GM12878 (cell line): Measurements from ENCODE around the gene CIRBP. TPM values are rescaled to one million over a fixed set of nuclear protein-coding genes. Genes with fewer than 3 reads are reported as not detected.

Experiments
- BCL11A ChIP-seq: IDR thresholded peaks from 2 replicates; pipeline ENCODE4 v1.6.1; 2011; ENCODE audit warnings: low read depth, low read length
- CBX5 ChIP-seq: sonication (generic); IDR thresholded peaks from 2 replicates; pipeline ENCODE4 v1.6.1; 2016; ENCODE audit warnings: low read depth, moderate library complexity, mild to moderate bottlenecking, inconsistent platforms
- CREM ChIP-seq: IDR thresholded peaks from 2 replicates; pipeline ENCODE4 v1.6.1; 2014; ENCODE audit warnings: antibody characterized with exemption, low read depth
- EED ChIP-seq: sonication (generic); IDR thresholded peaks from 2 replicates; pipeline ENCODE4 v1.6.1; 2016; ENCODE audit warnings: antibody characterized with exemption, low read depth
- KAT2A ChIP-seq: conservative IDR thresholded peaks from 2 replicates; pipeline ENCODE4 v1.6.1; 2011; ENCODE audit warnings: low read depth, low read length; ENCODE audit not compliant: control insufficient read depth
- MTA3 ChIP-seq: IDR thresholded peaks from 2 replicates; pipeline ENCODE4 v1.6.1; 2012; ENCODE audit warnings: low read length, inconsistent platforms, borderline replicate concordance
- NBN ChIP-seq: fragments of 450-650 bp; IDR thresholded peaks from 2 replicates; pipeline ENCODE4 v1.6.1; 2016
- NFXL1 ChIP-seq: fragments of 450-650 bp; IDR thresholded peaks from 2 replicates; pipeline ENCODE4 v1.6.1; 2017; ENCODE audit warnings: antibody characterized with exemption, mild to moderate bottlenecking, borderline replicate concordance
- POU2F2 ChIP-seq: IDR thresholded peaks from 3 replicates; pipeline ENCODE4 v1.6.1; 2011; ENCODE audit warnings: low read depth, mild to moderate bottlenecking, low read length, borderline replicate concordance
- RFX5 ChIP-seq: IDR thresholded peaks from 2 replicates; pipeline ENCODE4 v1.6.1; 2011; ENCODE audit warnings: low read depth, low read length, improper control_type of control experiment
- SPI1 ChIP-seq: IDR thresholded peaks from 2 replicates; pipeline ENCODE4 v1.6.1; 2011; ENCODE audit warnings: low read depth, mild to moderate bottlenecking, low read length, moderate library complexity, borderline replicate concordance; ENCODE audit not compliant: insufficient read depth
- TBL1XR1 ChIP-seq: IDR thresholded peaks from 2 replicates; pipeline ENCODE4 v1.6.1; 2012; ENCODE audit warnings: low read depth, low read length, improper control_type of control experiment
- polyA plus RNA-seq, 11 experiments: library from polyadenylated mRNA; depleted of rRNA in 4 of 11; unstranded in 6 of 11; stranded (reverse) in 5 of 11; fragments of >200 nt; fragmentation: Nextera tagmentation in 4 of 11; fragmentation: Illumina TruSeq in 1 of 11; extraction: Ambion mirVana in 4 of 11; extraction: Trizol in 1 of 11; gene quantifications; 1 replicate in 1 of 11; 2 replicates in 10 of 11; pipeline versions ENCODE4 v1.2.1 to v1.2.3, GENCODE V29; 2011 to 2016; ENCODE audit warnings: inconsistent platforms in 2 of 11, missing spikeins in 2 of 11, low read depth in 1 of 11
- total RNA-seq, 4 experiments: library from RNA; depleted of rRNA in 3 of 4; stranded (reverse); fragments of >200 nt in 3 of 4; fragmentation: Illumina TruSeq in 1 of 4; extraction: Trizol in 1 of 4; gene quantifications; 2 replicates each; pipeline versions ENCODE4 v1.2.1 to v1.2.3, GENCODE V29; 2013 to 2021
- TF ChIP-seq, protein P1 (sequence below): fragments of 150-350 bp; IDR thresholded peaks from 2 replicates; pipeline ENCODE4 v1.6.1; 2014; ENCODE audit warnings: mild to moderate bottlenecking, low read depth, low read length
- TF ChIP-seq, protein P2 (sequence below): IDR thresholded peaks from 2 replicates; pipeline ENCODE4 v1.6.1; 2011; ENCODE audit warnings: borderline replicate concordance, low read depth, mild to moderate bottlenecking, moderate library complexity, low read length; ENCODE audit not compliant: insufficient read depth, poor library complexity, severe bottlenecking
- TF ChIP-seq, protein P3 (sequence below): fragments of 450-650 bp; IDR thresholded peaks from 2 replicates; pipeline ENCODE4 v1.6.1; 2016; ENCODE audit warnings: mild to moderate bottlenecking
- TF ChIP-seq, protein P4 (sequence below): fragments of 450-650 bp; IDR thresholded peaks from 2 replicates; pipeline ENCODE4 v1.6.1; 2017; ENCODE audit warnings: mild to moderate bottlenecking

The CIRBP gene
- total and polyA plus RNA-seq, 10 of the 15 experiments (the other 5 are each of a cell fraction or from before 2014, with no cell fraction given) = 27.6 to 335 (median 229) TPM

DNA sequence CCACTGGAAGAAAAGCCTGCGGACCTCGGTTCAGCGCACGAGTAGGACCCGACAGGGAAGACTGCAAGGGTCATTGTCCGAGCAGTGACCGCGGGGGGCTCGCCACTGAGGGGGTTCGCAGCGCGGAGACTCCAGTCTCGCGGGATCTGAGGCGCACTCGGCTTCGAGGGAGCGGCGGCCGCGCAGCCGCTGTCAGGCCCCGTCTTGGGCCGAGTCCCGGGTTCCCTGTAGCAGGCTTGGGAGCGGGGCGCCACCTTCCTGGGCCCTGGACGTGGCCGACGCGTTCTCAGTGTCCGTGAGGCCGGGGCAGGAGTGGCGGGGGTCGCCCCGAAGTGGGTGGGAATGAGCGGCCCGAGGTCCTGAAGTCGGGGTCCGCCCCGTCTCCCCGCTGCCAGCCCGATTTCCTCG lies 5.7 kb downstream of the CIRBP start (continued):
- TF ChIP-seq, protein P1, sequence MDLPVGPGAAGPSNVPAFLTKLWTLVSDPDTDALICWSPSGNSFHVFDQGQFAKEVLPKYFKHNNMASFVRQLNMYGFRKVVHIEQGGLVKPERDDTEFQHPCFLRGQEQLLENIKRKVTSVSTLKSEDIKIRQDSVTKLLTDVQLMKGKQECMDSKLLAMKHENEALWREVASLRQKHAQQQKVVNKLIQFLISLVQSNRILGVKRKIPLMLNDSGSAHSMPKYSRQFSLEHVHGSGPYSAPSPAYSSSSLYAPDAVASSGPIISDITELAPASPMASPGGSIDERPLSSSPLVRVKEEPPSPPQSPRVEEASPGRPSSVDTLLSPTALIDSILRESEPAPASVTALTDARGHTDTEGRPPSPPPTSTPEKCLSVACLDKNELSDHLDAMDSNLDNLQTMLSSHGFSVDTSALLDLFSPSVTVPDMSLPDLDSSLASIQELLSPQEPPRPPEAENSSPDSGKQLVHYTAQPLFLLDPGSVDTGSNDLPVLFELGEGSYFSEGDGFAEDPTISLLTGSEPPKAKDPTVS = no peak
- TF ChIP-seq MTA3 (no peak), NBN (no peak), POU2F2 (0 out of 3 replicates have a peak, but pooled peaks have one; percentile 6), CREM (no peak), TBL1XR1 (no peak), BCL11A (no peak), NFXL1 (no peak), CBX5 (no peak), KAT2A (no peak), RFX5 (no peak), SPI1 (no peak), EED (no peak)
- TF ChIP-seq, protein P2, sequence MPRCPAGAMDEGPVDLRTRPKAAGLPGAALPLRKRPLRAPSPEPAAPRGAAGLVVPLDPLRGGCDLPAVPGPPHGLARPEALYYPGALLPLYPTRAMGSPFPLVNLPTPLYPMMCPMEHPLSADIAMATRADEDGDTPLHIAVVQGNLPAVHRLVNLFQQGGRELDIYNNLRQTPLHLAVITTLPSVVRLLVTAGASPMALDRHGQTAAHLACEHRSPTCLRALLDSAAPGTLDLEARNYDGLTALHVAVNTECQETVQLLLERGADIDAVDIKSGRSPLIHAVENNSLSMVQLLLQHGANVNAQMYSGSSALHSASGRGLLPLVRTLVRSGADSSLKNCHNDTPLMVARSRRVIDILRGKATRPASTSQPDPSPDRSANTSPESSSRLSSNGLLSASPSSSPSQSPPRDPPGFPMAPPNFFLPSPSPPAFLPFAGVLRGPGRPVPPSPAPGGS = no peak
- TF ChIP-seq, protein P3, sequence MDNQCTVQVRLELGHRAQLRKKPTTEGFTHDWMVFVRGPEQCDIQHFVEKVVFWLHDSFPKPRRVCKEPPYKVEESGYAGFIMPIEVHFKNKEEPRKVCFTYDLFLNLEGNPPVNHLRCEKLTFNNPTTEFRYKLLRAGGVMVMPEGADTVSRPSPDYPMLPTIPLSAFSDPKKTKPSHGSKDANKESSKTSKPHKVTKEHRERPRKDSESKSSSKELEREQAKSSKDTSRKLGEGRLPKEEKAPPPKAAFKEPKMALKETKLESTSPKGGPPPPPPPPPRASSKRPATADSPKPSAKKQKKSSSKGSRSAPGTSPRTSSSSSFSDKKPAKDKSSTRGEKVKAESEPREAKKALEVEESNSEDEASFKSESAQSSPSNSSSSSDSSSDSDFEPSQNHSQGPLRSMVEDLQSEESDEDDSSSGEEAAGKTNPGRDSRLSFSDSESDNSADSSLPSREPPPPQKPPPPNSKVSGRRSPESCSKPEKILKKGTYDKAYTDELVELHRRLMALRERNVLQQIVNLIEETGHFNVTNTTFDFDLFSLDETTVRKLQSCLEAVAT = 0 out of 2 replicates have a peak, but pooled peaks have one; percentile 18
- TF ChIP-seq, protein P4, sequence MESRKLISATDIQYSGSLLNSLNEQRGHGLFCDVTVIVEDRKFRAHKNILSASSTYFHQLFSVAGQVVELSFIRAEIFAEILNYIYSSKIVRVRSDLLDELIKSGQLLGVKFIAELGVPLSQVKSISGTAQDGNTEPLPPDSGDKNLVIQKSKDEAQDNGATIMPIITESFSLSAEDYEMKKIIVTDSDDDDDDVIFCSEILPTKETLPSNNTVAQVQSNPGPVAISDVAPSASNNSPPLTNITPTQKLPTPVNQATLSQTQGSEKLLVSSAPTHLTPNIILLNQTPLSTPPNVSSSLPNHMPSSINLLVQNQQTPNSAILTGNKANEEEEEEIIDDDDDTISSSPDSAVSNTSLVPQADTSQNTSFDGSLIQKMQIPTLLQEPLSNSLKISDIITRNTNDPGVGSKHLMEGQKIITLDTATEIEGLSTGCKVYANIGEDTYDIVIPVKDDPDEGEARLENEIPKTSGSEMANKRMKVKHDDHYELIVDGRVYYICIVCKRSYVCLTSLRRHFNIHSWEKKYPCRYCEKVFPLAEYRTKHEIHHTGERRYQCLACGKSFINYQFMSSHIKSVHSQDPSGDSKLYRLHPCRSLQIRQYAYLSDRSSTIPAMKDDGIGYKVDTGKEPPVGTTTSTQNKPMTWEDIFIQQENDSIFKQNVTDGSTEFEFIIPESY = peak; percentile 60; the same call in 1 of the 2 replicates
